Measurements from ENCODE around the gene FLT1.

Gene FLT1

GRCh38 chr13:28476919-28477708 is 17.8 kb downstream of the FLT1 start:
- no peak overlapping the region for H3K4me3 ChIP-seq (ENCODE audit: low read depth, low read length, poor library complexity, severe bottlenecking)
- TF ChIP-seq EZH2 (IDR thresholded peaks at IDR 0.05; ENCODE audit: borderline replicate concordance, low read length) = no peak
- no peak for TF ChIP-seq CTCF (IDR thresholded peaks at IDR 0.05; ENCODE audit: low read length)
- no peaks in the 10 kb centered on the region for H3K9me3 ChIP-seq (ENCODE audit: low read length)
- no peaks in the 10 kb centered on the region for H3K79me2 ChIP-seq (ENCODE audit: insufficient read depth, low read length)
- H3K4me2 ChIP-seq (ENCODE audit: low read length) = no peak overlapping the region
- H3K9me2 ChIP-seq (ENCODE audit: low read depth, low read length) = no peaks in the 10 kb centered on the region
- no peak overlapping the region for H3K9ac ChIP-seq (ENCODE audit: low read length)
- no peak overlapping the region for H2AFZ ChIP-seq (ENCODE audit: low read length)
- no peaks in the 10 kb centered on the region for H3F3A ChIP-seq (ENCODE audit: insufficient read depth, low read length)
- no peaks in the 10 kb centered on the region for H3K36me3 ChIP-seq (ENCODE audit: insufficient read depth, low read length)
- H3K27me3 ChIP-seq (ENCODE audit: insufficient read depth, low read length) = no peaks in the 10 kb centered on the region
- no peaks in the 10 kb centered on the region for H3K4me1 ChIP-seq (ENCODE audit: insufficient read depth, low read length, severe bottlenecking)
- H3K27ac ChIP-seq (ENCODE audit: low read depth, low read length, poor library complexity, severe bottlenecking) = no peak overlapping the region
- no peaks in the 10 kb centered on the region for H4K20me1 ChIP-seq (ENCODE audit: insufficient read depth, low read length)

- Histone ChIP-seq H3K9me3 (ENCODE audit: low read length) (no peaks in the 10 kb centered on the region), H3K4me1 (ENCODE audit: insufficient read depth, low read length, severe bottlenecking) (no peaks in the 10 kb centered on the region), H2AFZ (ENCODE audit: low read length) (no peak overlapping the region), H3K4me2 (ENCODE audit: low read length) (no peak overlapping the region), H3K27ac (ENCODE audit: low read depth, low read length, poor library complexity, severe bottlenecking) (no peak overlapping the region), H3K27me3 (ENCODE audit: insufficient read depth, low read length) (no peaks in the 10 kb centered on the region), H3K9ac (ENCODE audit: low read length) (no peak overlapping the region), H3K4me3 (ENCODE audit: low read depth, low read length, poor library complexity, severe bottlenecking) (no peak overlapping the region), H4K20me1 (ENCODE audit: insufficient read depth, low read length) (no peaks in the 10 kb centered on the region), H3F3A (ENCODE audit: insufficient read depth, low read length) (no peaks in the 10 kb centered on the region), H3K36me3 (ENCODE audit: insufficient read depth, low read length) (no peaks in the 10 kb centered on the region), H3K79me2 (ENCODE audit: insufficient read depth, low read length) (no peaks in the 10 kb centered on the region), H3K9me2 (ENCODE audit: low read depth, low read length) (no peaks in the 10 kb centered on the region)
- TF ChIP-seq EZH2 (IDR thresholded peaks at IDR 0.05; ENCODE audit: borderline replicate concordance, low read length) (no peak), CTCF (IDR thresholded peaks at IDR 0.05; ENCODE audit: low read length) (no peak)
Observed at GRCh38 chr13:28475916-28476725, 18.8 kb downstream of the FLT1 start.

DNA sequence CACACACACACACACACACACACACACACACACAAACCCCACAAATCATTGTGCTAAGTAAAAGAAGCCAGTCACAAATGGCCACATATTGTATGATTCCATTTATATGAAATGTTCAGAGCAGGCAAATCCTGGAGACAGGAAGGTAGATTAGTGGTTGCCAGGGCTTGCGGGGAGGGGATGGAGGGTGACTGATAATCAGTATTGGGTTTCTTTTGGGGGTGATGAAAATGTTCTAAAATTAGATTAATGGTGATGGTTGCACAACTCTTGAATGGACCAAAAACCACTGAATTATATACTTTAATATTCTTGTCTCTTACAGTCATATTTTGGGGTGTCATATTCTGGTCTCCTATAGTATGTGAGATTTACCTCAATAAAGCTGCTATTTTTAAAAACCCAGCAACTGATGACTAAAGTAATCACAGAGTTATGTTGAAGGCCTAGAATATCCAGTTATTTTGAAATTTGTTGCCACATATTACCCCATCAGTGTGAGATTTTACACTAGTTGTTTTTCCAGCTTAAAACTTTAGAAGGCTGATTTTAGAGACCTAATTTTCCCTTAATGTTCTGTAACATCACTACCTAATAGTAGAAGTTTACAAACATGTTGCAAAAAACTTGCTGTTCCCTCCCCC is 20.3 kb downstream of the FLT1 start:
- H3K79me2 ChIP-seq (ENCODE audit: insufficient read depth, low read length) = no peaks in the 10 kb centered on the region
- no peaks in the 10 kb centered on the region for H3K4me1 ChIP-seq (ENCODE audit: insufficient read depth, low read length, severe bottlenecking)
- no peak overlapping the region for H3K4me2 ChIP-seq (ENCODE audit: low read length)
- H3K9me2 ChIP-seq (ENCODE audit: low read depth, low read length) = no peaks in the 10 kb centered on the region
- H3K36me3 ChIP-seq (ENCODE audit: insufficient read depth, low read length) = no peaks in the 10 kb centered on the region
- H3K4me3 ChIP-seq (ENCODE audit: low read depth, low read length, poor library complexity, severe bottlenecking) = no peak overlapping the region
- no peak overlapping the region for H2AFZ ChIP-seq (ENCODE audit: low read length)
- no peaks in the 10 kb centered on the region for H3F3A ChIP-seq (ENCODE audit: insufficient read depth, low read length)
- H3K27me3 ChIP-seq (ENCODE audit: insufficient read depth, low read length) = no peaks in the 10 kb centered on the region
- H4K20me1 ChIP-seq (ENCODE audit: insufficient read depth, low read length) = no peaks in the 10 kb centered on the region
- H3K9ac ChIP-seq (ENCODE audit: low read length) = no peak overlapping the region
- no peak overlapping the region for H3K27ac ChIP-seq (ENCODE audit: low read depth, low read length, poor library complexity, severe bottlenecking)
- no peak for TF ChIP-seq EZH2 (IDR thresholded peaks at IDR 0.05; ENCODE audit: borderline replicate concordance, low read length)
- no peak for TF ChIP-seq CTCF (IDR thresholded peaks at IDR 0.05; ENCODE audit: low read length)
- H3K9me3 ChIP-seq (ENCODE audit: low read length) = no peaks in the 10 kb centered on the region

Data from OCI-LY1 (cell line).